ENCODE data around the gene KIAA0513.

- TF ChIP-seq POLR2A (IDR thresholded peaks at IDR 0.05; ENCODE audit: low read depth, low read length) (no peak), POLR2AphosphoS5 (IDR thresholded peaks at IDR 0.05; ENCODE audit: low read depth, low read length) (no peak), TAF1 (IDR thresholded peaks at IDR 0.05; ENCODE audit: low read depth, low read length) (no peak), SPI1 (IDR thresholded peaks at IDR 0.05; ENCODE audit: low read depth, low read length) (no peak), POU2F2 (IDR thresholded peaks at IDR 0.05; ENCODE audit: low read depth, low read length) (no peak), PAX5 (IDR thresholded peaks at IDR 0.05; ENCODE audit: insufficient read depth, low read length, severe bottlenecking) (no peak)
Observed at GRCh38 chr16:85093705-85094104, 66.1 kb downstream of the KIAA0513 start.
